HG02885 (cell line): ENCODE measurements around the gene MLC1.

ENCODE experiments used
- ATAC-seq: cut with Tn5 transposase; IDR thresholded peaks from one replicate; pipeline ENCODE4 v1.9.1; 2021; ENCODE audit warnings: mild to moderate bottlenecking; ENCODE audit not compliant: unreplicated experiment, poor library complexity

MLC1 gene

DNA sequence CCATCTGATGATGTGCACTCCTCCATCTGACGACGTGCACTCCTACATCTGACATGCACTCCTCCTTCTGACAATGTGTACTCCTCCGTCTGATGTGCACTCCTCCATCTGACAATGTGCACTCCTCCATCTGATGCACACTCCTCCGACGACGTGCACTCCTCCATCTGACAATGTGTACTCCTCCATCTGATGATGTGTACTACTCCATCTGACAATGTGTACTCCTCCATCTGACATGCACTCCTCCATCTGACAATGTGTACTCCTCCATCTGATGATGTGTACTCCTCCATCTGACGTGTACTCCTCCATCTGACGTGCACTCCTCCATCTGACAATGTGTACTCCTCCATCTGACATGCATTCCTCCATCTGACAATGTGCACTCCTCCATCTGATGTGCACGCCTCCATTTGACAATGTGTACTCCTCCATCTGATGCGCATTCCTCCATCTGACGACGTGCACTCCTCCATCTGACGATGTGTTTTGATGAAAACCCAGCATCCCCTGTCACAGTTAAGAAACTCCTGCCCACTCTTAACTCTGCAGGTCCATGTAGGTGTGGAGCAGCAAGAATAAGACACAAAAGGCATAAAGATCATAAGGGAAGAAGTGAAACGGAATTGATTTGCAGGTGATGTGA lies 62.9 kb downstream of the MLC1 start:
- ATAC-seq: no peak

GRCh38 chr22:50020606-50021005 lies 64.6 kb downstream of the MLC1 start:
- no peak for ATAC-seq

DNA sequence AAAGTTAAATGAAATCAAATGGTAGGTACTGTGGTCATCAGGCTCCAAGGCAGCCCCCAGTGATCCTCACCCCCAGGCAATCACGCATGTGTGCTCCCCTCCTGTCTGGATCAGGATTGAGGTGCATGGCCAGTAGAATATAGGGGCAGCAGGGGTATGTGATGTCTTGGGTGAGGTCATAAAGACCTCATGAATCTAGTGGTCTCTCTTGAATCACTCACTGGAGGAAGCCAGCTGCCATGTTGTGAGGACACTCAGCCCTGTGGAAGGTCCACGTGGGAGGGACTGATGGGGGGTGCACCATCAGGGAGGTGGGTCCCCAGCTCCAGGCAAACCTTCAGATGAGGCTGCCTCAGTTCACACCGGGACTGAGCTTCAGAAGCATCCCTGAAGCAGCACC lies 65.9 kb downstream of the MLC1 start:
- ATAC-seq: no peak

DNA sequence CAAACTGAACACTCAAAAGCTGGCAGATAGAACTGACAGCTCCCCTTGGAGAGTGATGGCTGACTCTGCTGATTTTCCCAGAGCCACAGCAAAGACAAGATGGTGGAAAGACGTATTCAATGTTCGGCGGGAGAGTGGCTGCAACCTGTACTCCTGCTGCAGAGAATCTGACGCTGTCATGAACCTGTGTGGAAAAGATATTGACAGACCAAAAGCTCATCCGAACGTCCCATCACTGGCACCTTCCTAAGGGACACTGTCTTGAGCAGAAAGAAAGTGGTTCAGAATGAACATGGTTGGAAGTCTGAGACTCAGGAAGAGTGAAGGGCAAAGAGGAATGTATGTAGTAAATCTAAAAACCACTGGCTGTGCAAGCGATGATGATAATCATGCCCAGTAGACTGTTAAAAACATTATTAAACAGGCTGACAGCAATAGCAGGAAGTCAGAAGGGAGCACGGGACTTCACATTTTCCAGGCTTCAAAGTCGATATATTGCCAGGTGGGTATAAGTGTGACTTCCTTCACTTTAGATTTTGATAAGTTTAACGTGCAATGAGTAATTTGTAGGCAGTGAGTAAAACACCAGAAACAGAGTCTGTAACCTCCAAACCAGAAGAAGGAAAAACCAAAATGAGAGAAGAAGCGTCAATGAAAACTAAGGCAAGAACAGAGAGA lies 66.5 kb downstream of the MLC1 start:
- ATAC-seq: no peak

- ATAC-seq: no peak
Observed at GRCh38 chr22:50017701-50018224, 67.5 kb downstream of the MLC1 start.

DNA sequence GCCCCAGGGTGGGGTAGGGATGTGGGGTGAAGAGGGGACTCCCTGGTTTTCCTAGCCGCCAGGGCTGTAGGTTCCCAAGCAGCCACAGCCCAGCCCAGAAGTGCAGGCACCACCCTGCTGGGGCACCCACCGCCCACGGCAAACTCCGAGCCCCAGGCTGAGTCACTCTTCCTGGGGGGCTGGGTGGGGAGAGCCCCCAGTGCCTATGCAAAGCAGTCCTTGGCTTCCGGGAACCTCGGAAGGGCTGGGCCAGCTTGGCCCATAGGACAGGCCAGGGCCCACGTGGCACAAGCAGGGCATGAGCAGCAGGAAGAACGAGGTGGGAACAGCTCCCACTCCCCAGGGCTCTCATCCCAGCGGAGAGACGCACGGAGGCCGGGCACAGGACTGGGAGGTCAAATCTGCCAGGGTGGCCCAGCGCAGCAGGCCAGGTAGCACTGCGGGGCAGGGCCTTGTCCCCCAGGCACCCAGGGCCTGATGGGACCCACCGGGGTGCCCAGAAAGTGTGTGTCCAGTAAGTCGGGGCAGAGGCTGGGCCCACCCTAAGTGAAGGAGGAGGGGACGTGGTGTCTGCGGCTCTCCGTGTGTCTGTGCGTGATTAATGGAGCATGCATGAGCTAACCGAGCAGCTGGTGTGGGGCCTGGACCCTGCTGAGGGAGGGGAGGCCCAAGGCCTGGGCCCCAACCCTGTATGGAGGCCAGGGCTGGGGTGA lies 68.1 kb downstream of the MLC1 start:
- ATAC-seq: no peak

DNA sequence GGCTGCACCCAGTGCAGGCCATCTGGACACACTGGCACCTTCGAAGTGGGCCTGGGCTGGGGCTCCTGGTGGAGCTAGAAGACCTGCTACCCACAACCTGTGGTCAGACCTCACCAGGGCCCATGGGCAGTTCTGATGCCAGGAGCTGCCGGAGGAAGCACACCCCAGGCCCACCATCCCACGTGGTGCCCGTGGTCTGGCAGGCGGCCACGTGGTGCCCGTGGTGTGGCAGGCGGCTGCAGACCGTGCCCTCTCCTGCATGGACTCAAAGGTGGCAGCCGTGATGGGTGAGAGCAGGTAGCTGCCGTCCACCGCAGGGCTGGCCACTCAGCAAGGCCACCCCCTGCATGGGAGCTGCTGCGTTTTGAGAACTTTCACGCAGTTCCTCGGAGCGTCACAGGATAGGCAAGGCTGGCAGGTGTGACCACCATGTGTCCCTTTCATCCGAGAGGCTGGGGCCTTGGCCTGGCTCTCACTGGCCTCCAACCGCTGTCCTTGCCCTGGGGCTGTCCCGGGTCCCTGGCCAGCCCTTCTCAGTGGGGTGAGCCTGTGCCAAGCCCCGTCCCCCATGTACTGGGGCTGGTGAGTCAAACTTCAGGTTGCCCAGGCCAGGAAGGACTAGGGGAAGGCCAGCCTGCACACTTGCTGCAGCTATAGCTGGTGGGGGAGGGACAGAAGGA lies 68.8 kb downstream of the MLC1 start:
- no peak for ATAC-seq

GRCh38 chr22:50015451-50016307 lies 69.5 kb downstream of the MLC1 start:
- ATAC-seq: no peak

DNA sequence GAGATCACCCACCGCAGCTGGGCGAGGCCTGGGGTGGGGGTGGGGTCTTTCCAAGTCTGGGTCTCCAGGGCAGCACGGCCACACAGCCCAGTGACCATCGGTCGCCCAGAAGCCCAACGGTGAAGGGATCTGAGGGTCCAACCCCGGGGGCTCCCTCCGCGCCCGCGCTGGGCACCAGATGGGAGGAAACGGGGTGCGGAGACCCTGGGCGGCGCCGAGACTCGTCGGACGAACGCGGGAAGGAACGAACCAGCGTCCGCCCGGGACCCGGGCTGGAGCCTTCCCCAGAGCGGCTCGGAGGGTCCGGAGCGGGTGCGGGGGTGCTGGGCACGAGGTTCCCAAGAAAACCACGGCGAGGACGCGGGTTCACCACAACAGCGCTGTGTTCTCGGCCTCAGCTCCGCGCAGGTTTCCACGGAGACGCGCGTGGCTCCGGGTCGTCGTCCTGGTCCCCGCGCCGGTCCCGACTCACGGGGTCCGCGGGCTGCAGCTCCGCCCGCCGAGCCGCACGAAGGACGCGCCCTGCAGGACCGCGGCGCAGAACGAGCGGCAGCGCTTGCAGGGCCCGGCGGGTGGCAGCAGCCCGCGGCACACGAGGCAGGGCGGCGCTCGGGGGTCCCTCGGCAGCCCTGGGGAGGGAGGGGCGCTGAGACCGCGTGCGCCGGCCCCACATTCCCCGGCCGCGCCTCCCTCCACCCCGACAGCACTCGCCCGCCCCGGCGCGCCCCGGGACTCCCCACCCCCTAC lies 70.4 kb downstream of the MLC1 start:
- ATAC-seq: no peak

DNA sequence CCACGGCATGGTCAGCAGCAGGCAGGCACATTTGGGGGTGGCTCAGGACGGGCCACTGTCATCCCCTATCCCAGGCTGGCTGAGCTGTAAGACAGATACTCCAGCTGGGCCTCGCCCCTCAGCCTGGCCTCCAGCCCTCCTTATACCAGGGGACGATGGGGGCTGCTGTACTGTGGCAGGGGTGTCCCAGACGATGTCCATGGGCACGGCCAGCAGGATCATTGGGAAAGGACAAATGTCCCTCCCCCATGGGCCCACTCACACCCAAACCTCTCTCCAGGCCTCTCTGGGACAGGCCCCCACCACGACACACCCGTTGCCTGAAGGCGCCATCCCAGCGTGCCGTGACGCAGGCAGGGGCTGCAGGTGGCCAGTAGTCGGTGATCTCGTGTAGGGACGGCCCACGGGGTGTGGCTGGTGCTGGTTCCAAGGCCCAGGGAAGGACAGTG lies 71.1 kb downstream of the MLC1 start:
- no peak for ATAC-seq

GRCh38 chr22:50012211-50013181 lies 72.7 kb downstream of the MLC1 start, which contains the start of gene IL17REL:
IL17REL (minus strand) TSS chr22:50012765; CDS start chr22:50012646, 119 bp downstream.
- ATAC-seq: no peak

DNA sequence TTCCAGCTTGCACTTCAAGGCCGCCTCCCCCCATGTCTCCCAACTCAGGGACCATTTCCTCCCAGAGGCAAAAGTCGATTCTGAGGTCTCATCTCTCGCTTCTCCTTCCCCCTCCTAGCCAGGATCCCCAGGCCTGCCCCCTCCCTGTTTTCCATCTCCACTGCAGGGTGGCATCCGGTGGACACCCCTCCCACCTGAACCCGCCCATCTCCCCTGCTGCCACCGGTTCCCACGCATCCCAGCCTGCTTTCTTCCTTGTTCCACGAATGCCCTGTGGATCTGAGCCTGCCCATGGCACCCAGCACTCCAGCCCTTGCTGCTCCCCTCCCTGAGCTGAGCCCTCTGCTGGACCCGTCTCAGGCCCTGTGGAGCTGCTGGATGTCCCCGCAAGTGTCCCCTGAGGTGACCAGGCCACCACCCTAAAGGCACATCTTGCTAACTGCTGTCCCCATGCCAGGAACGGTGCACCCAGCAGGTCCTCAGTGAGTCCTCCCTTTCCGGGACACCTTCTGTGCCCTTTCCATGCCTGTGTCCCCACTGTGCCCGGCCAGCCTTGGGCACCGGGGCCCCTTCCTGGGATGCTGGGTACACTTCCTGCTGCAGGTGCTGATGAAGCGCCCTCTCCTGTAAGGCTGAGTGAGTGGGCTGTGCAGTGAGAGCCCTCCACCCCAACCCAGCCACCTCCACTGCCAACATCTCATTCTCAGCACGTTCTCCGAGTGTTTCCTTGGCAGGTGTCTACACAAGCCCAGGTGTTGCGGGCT lies 73.6 kb downstream of the MLC1 start:
- ATAC-seq: no peak

DNA sequence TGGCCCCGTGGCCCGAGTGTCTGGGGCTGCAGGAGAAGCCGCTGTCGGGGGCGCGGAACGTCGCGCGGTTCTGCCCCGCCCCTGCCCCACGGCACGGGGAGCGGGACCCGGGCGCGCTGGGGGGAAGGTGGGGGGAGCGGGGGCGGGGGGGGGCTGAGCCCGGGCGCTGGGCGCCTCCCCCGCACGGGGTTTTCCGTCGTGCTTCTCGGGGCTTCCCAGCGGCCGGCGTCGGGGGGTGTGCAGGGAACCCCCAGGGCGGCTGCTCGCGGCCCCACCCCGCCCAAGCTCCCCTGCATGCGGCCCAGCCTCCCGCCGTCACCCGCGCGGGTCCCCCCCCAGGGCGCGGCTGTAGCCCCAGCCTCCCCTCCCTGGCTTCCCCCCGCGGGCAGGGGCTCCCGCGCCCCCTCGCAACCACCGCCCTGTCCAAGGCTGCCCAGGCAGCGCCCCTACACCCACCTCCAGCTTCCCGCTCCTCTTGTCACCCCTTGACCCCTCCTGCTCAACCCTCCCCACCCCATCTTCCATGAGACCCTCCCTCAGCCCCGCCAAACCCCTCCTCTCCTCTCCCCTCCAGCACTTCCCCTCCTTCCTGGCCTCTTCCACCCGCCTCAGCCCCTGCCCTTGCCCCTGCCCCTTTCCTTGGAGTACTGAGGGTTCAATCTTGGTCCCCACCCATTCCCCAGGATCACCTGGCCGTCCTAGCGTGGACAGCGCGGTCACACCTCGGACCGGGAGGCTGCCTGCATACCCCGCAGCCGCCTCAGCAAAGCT lies 74.4 kb downstream of the MLC1 start:
- ATAC-seq: no peak

GRCh38 chr22:50009765-50010675 lies 75.2 kb downstream of the MLC1 start:
- ATAC-seq: no peak
